Lung (tissue), 12 donors: ENCODE data around the gene DAD1. TPM values are rescaled to one million over a fixed set of nuclear protein-coding genes. Genes with fewer than 3 reads are reported as not detected.
"Not testable (repeated sequence)": the region's sequence is repeated elsewhere in the genome, so short reads cannot be mapped to it uniquely, and the experiment has no call there.

Experiments used
- ATAC-seq: fragments of 200-7000 bp; cut with Tn5 transposase; one replicate; pipeline ENCODE4 v1.9.1; 2020; ENCODE audit warnings: moderate number of reproducible peaks; ENCODE audit not compliant: insufficient read depth, low FRiP score
- DNase-seq, 3 donors: peaks; one replicate each; pipeline ENCODE4 v3.0.0-alpha.2; 2013 to 2017
- H3K27ac ChIP-seq, 2 donors: one replicate each; pipeline ENCODE4 v1.5.1; 2013; ENCODE audit warnings: mild to moderate bottlenecking in 2 of 2, moderate library complexity in 2 of 2, control low read depth in 1 of 2, inconsistent platforms in 1 of 2, low read depth in 1 of 2, low read length in 1 of 2
- H3K27me3 ChIP-seq, 3 donors: one replicate each; pipeline ENCODE4 v1.5.1; 2013; ENCODE audit warnings: low read length in 2 of 3; ENCODE audit not compliant: control insufficient read depth in 3 of 3, insufficient read depth in 3 of 3
- H3K36me3 ChIP-seq, 4 donors: one replicate each; pipeline ENCODE4 v1.5.1; 2013; ENCODE audit warnings: low read length in 4 of 4, mild to moderate bottlenecking in 1 of 4, moderate library complexity in 1 of 4; ENCODE audit not compliant: control insufficient read depth in 4 of 4, insufficient read depth in 4 of 4
- H3K4me1 ChIP-seq, 5 donors: one replicate each; pipeline ENCODE4 v1.5.1; 2013; ENCODE audit warnings: low read length in 5 of 5, mild to moderate bottlenecking in 2 of 5, moderate library complexity in 1 of 5; ENCODE audit not compliant: control insufficient read depth in 5 of 5, insufficient read depth in 5 of 5
- H3K4me3 ChIP-seq: one replicate; pipeline ENCODE4 v1.5.1; 2013; ENCODE audit warnings: mild to moderate bottlenecking, control low read depth, moderate library complexity
- H3K9ac ChIP-seq, 2 donors: one replicate each; pipeline ENCODE4 v1.5.1; 2013; ENCODE audit warnings: low read length in 2 of 2, control low read depth in 1 of 2; ENCODE audit not compliant: insufficient read depth in 1 of 2
- H3K9me3 ChIP-seq, 4 donors: one replicate each; pipeline ENCODE4 v1.5.1; 2013; ENCODE audit warnings: low read length in 3 of 4, mild to moderate bottlenecking in 1 of 4, moderate library complexity in 1 of 4; ENCODE audit not compliant: control insufficient read depth in 4 of 4, insufficient read depth in 3 of 4
- CTCF ChIP-seq: IDR thresholded peaks from 2 replicates; pipeline ENCODE4 v1.5.1; 2012; ENCODE audit warnings: mild to moderate bottlenecking; ENCODE audit errors: control extremely low read depth, extremely low read depth
- WGBS, 2 donors: extraction: QIAGEN DNeasy Blood & Tissue Kit; methylation state at CpG; one replicate each; pipeline ENCODE4 v1.1.7; 2013; 5-methylcytosine and 5-hydroxymethylcytosine counted together
- polyA plus RNA-seq, 2 donors: library from polyadenylated mRNA; stranded (reverse); fragments of 200-250 nt; gene quantifications; one replicate each; pipeline ENCODE4 v1.2.1, GENCODE V29; 2013
- total RNA-seq, 2 donors: library from RNA; depleted of rRNA in 1 of 2; stranded (reverse); fragments of >200 nt in 1 of 2; gene quantifications; one replicate each; pipeline ENCODE4 v1.2.1, GENCODE V29; 2014 to 2021
- donor health status: control.
- donor health status: control.
- donor health status: Bipolar disorder and iron deficiency.
- donor health status: healthy.
- donor health status: DM: yes; HTN: yes; CAD: no.

DAD1 gene
- total and polyA plus RNA-seq, 4 donors = 164 to 377 (median 217) TPM

- Histone ChIP-seq H3K36me3 (no peaks in the 10 kb centered on the region), H3K9me3 (no peaks in the 10 kb centered on the region), H3K27ac (no peak overlapping the region), H3K4me1 (peaks cover 0 to 1% (median 0%) of the 10 kb centered on the region in 5 donors), H3K4me3 (no peak overlapping the region), H3K27me3 (no peaks in the 10 kb centered on the region), H3K9ac (no peak overlapping the region)
- ATAC-seq (no peak), DNase-seq (no peak)
- WGBS, 2 donors = 90 to 96% methylated on average over 2 of the region's 2 CpGs
- no peak for TF ChIP-seq CTCF
Observed at GRCh38 chr14:22622255-22622654, 33.2 kb upstream of the DAD1 start.

- H3K9me3 ChIP-seq, DNase-seq, H3K4me3 ChIP-seq, H3K27me3 ChIP-seq, H3K4me1 ChIP-seq, H3K9ac ChIP-seq, ATAC-seq, H3K27ac ChIP-seq: not testable (repeated sequence)
- 83 to 91% methylated on average over 2 of the region's 2 CpGs for WGBS, 2 donors
- peaks cover 0 to 11% (median 5%) of the 10 kb centered on the region in 4 donors for H3K36me3 ChIP-seq
Observed at GRCh38 chr14:22615765-22616164, 26.7 kb upstream of the DAD1 start.

- H3K9me3 ChIP-seq = no peaks in the 10 kb centered on the region
- H3K4me1 ChIP-seq = peaks cover 0 to 8% (median 4%) of the 10 kb centered on the region in 5 donors
- no peaks in the 10 kb centered on the region for H3K27me3 ChIP-seq
- 18 to 38% methylated on average over 6 of the region's 6 CpGs for WGBS, 2 donors
- no peak overlapping the region for H3K9ac ChIP-seq
- TF ChIP-seq CTCF = no peak
- H3K36me3 ChIP-seq = peaks cover 0 to 23% (median 15%) of the 10 kb centered on the region in 4 donors
- H3K4me3 ChIP-seq = no peak overlapping the region
- H3K27ac ChIP-seq = peak overlapping the region; percentile 24 to 64
- DNase-seq = peak; percentile 48 to 60 (median 49)
- peak; percentile 51 for ATAC-seq
Observed at GRCh38 chr14:22614240-22614799, 25.3 kb upstream of the DAD1 start.

GRCh38 chr14:22613736-22614239 is 24.8 kb upstream of the DAD1 start:
- peaks cover 0 to 8% (median 4%) of the 10 kb centered on the region in 5 donors for H3K4me1 ChIP-seq
- no peak for TF ChIP-seq CTCF
- H3K9ac ChIP-seq = no peak overlapping the region
- no peak for ATAC-seq
- H3K27ac ChIP-seq = peak overlapping the region in 1 of 2 donors; percentile 64
- H3K27me3 ChIP-seq = no peaks in the 10 kb centered on the region
- DNase-seq = no peak
- H3K9me3 ChIP-seq = no peaks in the 10 kb centered on the region
- H3K36me3 ChIP-seq = peaks cover 0 to 24% (median 15%) of the 10 kb centered on the region in 4 donors
- no peak overlapping the region for H3K4me3 ChIP-seq
- 50 to 69% methylated on average over 3 of the region's 3 CpGs for WGBS, 2 donors
